ENCODE measurements around the gene ZNF205. TPM values are rescaled to one million over a fixed set of nuclear protein-coding genes. Genes with fewer than 3 reads are reported as not detected.
A peak's percentile ranks its signal among the peaks of the same experiment; 100 is the strongest.

The ZNF205 gene
- total RNA-seq, 1 experiment from 2014 or later, result 9.3 TPM

DNA sequence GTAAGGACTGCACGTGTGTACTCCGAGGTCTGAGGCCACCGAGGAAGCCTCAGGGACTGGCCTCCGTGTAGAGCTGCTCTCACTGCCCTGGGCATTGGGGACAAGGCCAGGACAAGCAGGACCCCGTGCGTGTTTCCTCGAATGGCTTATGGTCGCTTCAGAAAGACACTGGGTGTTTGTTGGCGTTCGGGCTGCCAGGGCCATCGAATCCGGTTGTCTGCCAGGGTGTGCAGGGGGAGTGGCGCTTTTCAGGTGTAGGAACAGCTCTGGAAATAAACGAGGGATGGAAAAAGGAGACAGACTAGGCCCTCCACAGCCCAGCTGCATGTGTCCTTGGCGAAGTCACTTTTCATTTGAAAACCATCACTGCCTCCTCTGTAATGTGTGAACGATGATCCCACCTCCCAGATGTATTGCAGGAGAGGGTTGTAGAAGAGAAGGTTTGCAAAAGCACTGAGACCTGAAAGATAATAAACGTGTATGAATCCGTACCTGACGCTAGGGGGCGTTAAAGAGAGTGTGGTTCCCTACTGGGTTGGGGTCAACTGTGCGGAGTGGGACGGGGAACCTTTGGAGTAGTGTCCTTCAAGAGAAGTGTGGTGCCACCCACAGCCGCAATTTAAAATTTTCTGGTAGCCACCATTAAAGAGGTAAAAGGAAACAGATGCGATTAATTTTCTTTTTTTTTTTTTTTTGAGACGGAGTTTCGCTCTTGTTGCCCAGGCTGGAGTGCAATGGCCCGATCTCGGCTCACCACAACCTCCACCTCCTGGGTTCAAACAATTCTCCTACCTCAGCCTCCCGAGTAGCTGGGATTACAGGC, 11.2 kb upstream of the ZNF205 start:
- no peak for DNase-seq (ENCODE audit: low read depth)

DNA sequence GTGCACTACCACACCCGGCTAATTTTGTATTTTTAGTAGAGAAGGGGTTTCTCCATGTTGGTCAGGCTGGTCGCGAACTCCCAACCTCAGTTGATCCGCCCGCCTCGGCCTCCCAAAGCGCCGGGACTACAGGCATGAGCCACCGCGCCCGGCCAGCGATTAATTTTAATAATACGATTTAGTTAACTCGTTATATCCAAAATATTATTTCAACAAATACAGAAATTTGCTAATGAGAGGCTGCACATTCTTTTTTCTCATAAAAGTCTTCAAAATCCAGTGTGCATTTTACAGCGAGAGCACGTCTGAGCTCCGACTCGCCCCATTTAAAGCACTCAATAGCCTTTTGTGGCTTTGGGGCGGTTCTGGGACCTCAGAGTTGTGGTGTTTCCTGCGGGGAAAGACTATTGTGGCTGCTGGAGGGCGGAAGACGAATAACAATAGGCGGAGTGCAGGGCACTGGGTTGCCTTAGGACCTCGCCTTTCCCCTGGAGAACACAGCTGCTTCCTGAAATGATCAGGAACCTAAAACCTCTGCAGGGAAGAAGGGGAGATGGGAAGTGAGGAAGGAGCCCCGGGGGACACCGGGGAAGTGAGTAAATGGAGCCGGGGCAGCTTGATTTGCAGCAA, 10.4 kb upstream of the ZNF205 start:
- no peak for DNase-seq (ENCODE audit: low read depth)

DNA sequence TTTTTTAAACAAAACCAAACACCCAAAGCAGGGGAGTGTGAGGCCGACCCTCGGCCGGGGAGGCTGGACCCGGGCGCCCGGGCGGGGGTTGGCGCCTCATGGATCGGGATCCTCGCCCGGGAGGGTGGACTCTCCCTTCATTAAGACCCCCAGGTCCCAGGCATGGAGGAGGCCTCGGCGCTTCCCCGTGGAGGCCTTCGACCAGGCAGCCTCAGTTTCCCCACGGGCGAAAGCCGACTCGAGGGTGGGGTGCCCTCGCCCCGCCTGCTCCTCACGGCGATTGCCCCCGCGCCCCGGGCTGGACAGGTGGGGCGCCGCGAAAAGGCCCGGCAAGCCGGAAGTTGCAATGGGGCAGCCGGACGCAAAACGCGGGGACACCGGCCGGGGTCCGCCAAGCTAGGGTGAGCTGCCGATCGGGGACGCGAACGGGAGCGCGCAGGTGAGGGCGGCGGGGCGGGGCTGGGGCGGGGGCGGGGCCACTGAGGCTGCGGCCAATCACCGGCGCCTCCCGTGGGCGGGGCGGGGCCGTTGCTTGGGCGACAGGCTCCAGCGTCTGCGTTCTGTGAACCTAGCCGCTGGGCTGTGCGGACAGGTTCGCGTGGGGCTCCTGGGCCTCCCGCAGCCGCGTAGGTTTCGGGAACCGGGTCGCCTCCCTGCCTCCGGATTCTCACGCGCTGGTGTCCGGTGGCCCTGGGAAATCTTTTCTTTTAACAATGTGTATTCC, 6.0 kb upstream of the ZNF205 start:
- peak; percentile 86 for DNase-seq (ENCODE audit: low read depth)

DNA sequence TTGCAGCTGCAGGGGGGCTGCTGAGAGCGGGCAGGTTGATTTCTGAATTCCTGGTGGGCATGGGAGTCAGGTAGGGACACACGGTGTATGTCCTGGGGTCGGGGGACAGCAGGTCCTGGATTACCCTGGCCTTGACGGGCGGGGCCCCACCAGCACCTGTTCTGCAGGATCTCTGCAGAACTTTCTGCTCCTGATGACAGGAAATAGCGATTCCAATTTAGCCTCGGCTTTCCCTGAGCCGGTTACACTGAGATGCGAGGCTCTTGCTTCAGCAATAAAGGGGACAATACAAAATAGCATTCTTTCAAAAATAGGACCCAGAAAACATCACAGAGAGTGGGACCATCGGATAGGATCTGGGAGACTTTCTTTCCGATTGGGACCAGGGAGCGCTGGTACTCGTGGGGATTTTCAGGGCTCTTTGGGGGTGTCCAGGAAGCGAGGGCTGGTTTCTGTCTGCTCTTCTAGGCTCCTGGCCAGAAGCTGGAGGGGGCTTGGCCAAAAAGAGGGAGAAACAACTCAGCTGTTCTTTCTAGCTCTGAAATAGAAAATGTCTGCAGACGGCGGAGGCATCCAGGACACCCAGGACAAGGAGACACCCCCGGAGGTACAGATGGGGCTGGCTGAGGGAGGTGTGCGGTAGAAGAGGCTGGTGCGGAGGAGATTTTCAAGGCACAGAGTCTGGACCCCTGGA, 642 bp downstream of the ZNF205 start:
- no peak for DNase-seq (ENCODE audit: low read depth)

DNA sequence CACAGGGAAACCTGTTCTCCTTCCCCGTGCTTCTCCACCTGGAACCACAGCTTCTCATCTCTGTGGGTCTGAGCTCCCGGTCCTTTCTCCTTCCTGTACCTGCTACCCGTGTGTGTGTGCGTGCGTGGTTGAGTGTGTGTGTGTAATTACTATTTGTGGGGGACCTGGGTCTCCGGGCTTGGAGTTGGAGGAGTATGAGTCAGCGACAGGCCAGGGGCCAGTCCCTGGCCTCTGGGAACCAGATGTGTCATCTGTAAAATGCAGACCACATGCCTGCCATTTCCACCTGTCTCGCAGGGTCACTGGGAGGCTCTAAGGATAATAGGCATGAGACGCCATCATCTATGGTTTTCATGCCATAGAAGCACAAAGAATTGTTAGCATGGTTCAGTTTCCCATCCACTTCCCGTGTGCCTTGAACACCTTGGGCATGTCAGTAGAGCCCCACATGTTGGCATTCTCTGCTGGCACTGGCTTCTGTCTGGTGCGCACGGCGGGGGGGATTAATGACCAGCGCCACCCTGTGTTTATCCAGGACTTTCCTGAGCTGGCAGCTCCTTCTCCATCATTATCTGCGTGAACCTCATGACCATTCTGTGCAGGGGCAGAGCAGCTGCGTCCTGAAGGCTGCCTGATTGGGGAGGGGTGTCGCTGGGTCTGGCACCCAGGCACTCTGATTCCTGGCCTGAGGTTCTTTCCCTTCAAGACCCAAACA, 1.5 kb downstream of the ZNF205 start:
- peak; percentile 63 for DNase-seq (ENCODE audit: low read depth)

DNA sequence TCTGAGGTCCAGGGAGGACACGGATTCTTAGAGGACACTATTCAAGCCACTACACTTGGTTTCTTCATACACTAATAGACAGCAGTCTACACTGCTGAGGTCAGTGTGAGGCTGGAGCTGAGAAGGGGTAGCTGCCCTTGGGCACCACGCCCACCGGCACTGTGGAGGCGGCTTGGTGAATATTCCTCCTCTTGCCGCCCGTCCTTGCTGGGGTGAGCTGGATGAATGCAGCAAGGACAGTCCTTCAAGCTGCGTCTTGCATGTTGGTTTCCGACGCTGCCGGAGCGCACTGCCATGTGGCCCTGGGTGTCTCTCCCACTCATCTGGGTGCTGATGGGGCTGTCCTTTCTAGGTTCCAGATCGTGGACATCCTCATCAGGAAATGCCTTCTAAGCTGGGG, 2.6 kb downstream of the ZNF205 start:
- DNase-seq (ENCODE audit: low read depth), result no peak

DNA sequence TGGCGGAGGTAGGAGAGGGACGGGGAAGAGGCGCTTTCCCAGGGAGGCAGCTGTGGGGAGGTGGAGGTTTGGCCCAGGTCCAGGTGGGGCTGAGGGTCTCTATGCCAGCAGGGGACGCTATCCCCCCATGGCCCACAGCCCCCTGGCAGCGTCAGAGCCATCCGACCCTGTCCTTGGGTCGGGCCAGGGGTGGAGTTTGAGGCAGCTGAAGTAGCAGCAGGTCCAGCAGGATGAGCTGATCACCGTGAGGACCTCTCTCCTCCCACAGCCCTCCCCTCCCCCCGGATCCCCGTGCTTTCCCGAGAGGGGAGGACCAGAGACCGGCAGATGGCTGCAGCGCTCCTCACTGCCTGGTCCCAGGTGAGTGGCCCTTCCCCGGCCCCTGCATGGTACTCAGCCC, 3.2 kb downstream of the ZNF205 start:
- no peak for DNase-seq (ENCODE audit: low read depth)

DNA sequence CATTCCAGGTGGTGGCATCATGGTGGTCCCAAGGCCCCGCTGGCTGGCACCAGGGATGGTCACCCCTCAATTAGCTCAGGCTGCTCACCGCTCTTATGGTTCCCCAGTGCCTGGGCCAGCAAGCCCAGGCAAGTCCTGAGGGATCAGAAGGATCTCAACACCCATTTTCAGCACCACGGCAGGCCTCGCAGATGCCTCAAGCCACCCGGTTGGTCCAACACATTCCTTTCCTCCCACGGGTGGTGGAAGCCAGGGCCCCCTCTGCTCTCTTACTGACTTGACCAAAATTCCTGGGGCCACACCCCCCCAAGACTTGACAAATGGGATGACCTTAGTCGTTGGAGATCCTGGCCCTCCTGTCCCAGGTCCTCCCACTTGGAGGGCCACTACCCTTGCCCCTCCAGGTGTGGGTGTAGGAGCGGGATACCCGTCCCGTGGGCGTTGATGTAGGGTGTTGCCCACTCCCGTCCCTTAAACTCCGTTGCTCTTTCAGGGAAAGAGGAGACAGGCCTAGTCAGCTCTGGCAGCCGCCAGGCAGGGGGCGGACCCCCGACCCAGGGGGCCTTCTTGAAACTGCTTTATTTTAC, 5.9 kb downstream of the ZNF205 start:
- no peak for DNase-seq (ENCODE audit: low read depth)

DNA sequence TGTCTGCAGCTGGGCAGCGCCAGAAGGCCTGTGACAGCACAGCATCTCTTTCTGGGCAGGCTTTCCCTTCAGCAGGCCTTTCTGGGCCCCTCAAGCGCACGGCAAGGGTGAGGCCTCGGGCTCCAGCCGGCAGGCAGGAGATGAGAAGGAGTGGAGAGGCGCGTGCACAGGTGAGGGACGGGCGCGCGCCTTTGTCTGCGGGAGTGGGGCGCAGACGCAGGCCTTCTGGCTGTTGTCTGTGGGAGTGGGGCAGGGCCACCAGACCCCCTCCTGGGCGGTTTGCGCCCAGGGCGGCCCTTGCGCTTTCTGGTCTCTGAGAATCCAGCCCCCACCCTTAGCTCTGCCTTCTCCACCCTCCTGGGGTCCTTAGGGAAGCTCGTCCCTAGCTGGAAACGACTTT, 6.5 kb downstream of the ZNF205 start:
- no peak for DNase-seq (ENCODE audit: low read depth)

DNA sequence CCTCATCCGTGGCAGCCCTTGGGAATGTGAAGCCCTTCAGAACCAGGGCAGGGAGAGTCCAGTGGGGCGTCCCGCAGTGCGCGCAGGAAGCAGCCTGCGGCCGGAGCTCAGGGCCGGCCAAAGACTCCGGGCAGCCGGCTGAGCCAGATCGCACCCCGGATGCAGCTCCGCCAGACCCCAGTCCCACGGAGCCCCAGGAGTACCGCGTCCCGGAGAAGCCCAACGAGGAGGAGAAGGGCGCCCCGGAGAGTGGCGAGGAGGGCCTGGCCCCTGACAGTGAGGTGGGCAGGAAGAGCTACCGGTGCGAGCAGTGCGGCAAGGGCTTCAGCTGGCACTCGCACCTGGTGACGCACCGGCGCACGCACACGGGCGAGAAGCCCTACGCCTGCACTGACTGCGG, 6.9 kb downstream of the ZNF205 start:
- no peak for DNase-seq (ENCODE audit: low read depth)

DNA sequence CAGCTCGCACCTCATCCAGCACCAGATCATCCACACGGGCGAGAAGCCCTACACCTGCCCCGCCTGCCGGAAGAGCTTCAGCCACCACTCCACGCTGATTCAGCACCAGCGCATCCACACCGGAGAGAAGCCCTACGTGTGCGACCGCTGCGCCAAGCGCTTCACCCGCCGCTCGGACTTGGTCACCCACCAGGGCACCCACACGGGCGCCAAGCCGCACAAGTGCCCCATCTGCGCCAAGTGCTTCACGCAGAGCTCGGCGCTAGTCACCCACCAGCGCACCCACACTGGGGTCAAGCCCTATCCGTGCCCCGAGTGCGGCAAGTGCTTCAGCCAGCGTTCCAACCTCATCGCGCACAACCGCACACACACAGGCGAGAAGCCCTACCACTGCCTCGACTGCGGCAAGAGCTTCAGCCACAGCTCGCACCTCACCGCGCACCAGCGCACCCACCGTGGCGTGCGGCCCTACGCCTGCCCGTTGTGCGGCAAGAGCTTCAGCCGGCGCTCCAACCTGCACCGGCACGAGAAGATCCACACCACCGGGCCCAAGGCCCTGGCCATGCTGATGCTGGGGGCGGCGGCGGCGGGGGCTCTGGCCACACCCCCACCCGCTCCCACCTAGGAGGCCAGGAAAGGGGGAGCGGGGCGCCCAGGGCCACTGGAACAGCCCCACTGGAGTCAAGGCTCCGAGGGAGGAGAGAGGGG, 7.5 kb downstream of the ZNF205 start:
- no peak for DNase-seq (ENCODE audit: low read depth)

DNA sequence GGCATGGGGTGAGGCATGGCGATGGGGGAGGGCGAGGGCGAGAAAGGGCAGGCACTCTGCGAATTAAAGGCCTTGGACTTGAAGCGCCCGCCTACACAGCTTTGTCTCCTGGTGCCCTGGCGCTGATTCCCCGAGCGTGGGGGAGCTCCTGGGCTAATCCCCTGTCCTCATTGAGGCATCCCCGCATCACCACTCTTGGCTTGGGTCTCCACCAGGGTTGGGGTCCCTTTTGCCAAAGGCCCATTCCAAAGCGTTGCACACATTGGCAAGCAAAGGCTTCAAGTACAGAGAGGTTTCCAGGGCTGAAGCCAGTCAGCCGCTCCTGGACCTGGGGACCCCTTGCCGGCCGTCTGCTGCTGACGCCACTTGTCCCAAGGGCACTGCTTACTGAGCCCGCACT, 8.0 kb downstream of the ZNF205 start:
- DNase-seq (ENCODE audit: low read depth), result no peak

DNA sequence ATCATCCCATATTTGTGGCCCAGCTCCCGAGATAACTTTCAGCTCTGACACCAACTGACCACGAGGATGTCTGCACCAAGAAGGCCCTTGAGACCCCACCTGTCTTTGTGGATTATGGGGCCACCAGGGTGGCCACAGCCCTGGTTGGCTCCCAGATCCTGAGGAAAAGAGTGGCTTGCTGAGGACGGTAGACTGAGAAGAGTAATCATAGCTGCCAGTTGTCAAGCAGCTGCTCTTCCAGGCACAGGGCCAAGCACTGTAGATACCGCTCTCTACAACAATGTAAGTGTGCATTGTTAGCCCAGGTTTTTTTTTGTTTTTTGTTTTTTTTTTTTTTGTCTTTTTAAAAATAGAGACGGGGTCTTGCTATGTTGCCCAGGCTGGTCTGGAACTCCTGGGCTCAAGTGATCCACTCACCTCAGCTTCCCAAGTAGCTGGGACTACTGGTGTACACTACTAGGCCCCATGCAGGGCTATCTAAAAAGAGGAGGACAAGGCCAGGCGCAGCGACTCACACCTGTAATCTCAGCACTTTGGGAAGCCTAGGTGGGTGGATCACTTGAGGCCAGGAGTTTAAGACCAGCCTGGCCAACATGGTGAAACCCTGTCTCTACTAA, 9.6 kb downstream of the ZNF205 start:
- DNase-seq (ENCODE audit: low read depth), result no peak

DNA sequence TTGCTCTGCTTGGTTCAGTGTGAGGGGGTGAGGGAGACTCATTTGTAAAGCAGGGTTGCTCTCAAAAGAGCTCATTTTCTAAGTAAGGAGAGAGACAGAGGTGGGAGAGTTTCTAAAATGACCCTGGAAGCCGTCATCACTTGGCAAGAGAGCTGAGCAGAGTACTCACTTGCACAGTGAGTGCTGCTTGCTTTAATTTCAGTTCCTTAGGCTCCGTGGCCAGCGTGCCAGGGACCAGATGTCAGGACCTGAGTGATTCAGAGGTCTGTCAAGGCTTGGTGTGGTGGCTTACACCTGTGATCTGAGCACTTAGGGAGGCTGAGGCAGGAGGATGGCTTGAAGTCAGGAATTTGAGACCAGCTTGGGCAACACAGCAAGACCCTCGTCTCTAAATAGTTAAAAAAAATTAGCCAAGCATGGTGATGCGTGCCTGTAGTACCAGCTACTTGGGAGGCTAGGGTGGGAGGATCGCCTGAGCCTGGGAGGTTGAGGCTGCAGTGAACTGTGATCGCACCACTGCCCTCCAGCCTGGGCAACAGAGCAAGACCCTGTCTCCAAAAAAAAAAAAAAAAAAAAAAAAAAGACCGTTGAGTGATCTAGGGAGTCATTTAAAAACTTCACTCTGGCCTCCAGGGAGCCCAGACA, 10.7 kb downstream of the ZNF205 start:
- DNase-seq (ENCODE audit: low read depth), result peak; percentile 16

DNA sequence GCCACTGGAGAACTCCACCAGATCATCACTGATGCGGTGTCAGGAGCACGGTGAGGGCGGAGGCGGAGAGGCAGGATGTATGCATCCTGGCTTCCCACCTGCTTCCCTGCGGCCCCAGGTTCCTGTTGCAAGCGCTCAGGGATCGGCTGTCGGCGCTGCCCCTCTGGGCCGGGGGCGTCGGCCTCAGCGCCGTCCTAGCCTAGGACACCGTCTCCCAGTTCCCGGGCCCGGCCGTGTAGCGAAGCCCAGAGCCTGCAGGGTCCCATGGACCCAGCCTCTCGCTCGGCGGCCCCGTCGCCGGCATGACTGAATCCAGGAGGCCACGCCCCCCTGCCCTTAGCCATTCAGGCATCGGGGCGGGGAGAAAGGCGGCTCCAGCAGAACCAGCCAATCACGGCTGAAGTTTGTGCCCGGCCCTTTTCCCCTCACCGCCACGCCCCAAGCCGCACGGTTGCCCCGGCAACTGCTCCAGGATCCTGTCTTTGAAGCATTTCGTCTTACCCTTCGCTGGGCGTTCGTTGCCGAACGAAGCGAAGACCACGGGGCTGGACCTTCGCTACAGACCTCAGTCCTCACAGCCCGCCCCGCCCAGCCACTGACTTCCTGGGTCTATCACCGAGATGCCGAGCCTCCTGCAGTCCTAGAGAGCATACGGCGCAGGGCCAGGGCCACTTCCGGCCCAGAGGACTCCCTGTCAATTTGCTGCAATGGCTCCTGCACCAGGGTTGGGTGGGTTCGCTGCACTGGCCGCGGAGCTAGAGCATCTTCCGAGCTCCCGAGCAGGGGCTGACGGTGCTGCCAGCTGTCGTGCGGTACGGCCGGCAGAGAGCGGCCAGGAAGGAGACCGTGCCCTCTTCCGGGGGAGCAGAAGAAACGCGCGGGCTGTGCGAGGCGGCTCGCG, 11.8 kb downstream of the ZNF205 start:
- DNase-seq (ENCODE audit: low read depth), result peak; percentile 93

DNA sequence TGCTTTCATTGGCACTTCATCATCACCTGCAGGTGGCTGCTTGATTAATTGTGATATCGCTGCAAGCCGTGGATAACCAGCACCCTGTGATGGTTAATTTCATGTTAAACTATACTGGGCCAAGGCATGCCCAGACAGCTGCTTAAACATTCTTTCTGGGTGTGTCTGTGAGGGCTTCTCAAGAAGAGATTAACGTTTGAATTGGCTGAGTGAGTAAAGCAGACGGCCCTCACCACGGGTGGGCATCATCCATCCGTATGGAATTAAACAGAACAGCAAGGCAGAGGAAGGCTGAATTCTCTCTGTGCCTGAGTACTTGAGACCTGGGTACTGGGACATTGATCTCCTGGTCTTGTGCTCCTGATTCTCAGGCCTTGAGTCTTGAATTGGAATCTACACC, 15.4 kb downstream of the ZNF205 start:
- no peak for DNase-seq (ENCODE audit: low read depth)

DNA sequence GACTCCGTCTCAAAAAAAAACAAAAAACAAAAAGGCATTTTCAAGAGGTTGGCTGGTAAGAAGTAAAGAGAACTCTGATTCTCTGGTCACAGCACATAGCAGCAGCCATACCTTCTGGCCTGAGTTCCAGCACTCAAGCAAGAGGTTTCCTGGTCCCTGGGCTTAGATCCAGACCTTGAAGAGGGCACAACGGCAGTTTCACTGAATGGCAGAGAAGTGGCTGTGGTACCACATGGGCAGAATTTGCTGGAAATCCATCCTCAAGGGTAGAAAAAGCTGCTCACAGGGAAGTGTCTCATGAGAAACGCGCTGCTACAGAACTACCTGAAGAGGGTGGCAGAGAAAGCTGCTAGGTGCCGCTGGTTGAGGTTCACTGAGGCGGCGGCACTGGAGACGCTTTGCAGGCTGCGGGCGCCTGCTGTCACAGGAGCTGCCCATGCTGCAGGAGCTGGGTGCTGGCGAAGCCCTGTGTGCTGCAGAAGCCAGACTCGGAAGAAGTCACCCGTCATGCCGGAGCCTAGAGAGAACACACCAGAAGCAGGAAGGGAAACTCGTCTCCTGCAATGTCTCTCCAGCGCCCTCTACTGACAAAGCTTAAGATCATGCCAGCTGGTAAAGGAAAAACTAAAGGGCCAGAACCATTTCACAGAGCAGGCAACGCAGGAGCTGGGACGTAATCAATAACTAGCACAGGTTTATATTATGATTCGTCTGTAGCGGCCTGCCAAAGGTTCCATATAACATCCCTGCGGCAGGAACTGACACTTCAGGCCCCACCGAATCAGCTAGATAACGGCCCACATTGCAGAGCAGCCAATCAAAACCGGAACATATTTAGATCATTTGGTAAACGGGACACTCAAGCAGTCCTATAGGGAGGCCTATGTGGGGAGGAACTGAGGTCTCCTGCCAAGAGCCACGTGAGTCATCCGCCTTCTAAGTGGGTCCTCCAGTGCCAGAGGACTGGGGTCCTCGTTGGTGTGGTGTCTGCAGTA, 17.0 kb downstream of the ZNF205 start:
- peak; percentile 72 for DNase-seq (ENCODE audit: low read depth)
